OCI-LY1 (cell line): ENCODE data around the gene FAM72D.
"Not testable (repeated sequence)": the region's sequence is repeated elsewhere in the genome, so short reads cannot be mapped to it uniquely, and the experiment has no call there.

ENCODE experiments used
- H2AFZ ChIP-seq: fragments of 200-600 bp; sonication (generic), shearing (Covaris generic); 2 replicates; pipeline ENCODE4 v1.6.0; 2014; ENCODE audit warnings: antibody characterized with exemption, mild to moderate bottlenecking, low read length
- H3F3A ChIP-seq: fragments of 200-600 bp; sonication (generic), shearing (Covaris generic); 2 replicates; pipeline ENCODE4 v1.6.0; 2014; ENCODE audit warnings: mild to moderate bottlenecking, antibody characterized with exemption, low read length, moderate library complexity; ENCODE audit not compliant: insufficient read depth
- H3K27ac ChIP-seq: fragments of 200-600 bp; sonication (generic); 2 replicates; pipeline ENCODE4 v1.5.1; 2014; ENCODE audit warnings: low read length, mixed run types, mild to moderate bottlenecking, low read depth; ENCODE audit not compliant: poor library complexity, severe bottlenecking
- H3K27me3 ChIP-seq: fragments of 200-600 bp; sonication (generic); 2 replicates; pipeline ENCODE4 v1.6.0; 2014; ENCODE audit warnings: antibody characterized with exemption, mild to moderate bottlenecking, low read length, moderate library complexity; ENCODE audit not compliant: insufficient read depth
- H3K36me3 ChIP-seq: fragments of 200-600 bp; sonication (generic); 2 replicates; pipeline ENCODE4 v1.6.1; 2014; ENCODE audit warnings: mild to moderate bottlenecking, antibody characterized with exemption, low read length, moderate library complexity, mixed read lengths; ENCODE audit not compliant: insufficient read depth
- H3K4me1 ChIP-seq: fragments of 200-600 bp; sonication (generic); 2 replicates; pipeline ENCODE4 v1.5.1; 2014; ENCODE audit warnings: mild to moderate bottlenecking, low read length, moderate library complexity; ENCODE audit not compliant: insufficient read depth, severe bottlenecking
- H3K4me2 ChIP-seq: fragments of 200-600 bp; sonication (generic), shearing (Covaris generic); 2 replicates; pipeline ENCODE4 v1.6.1; 2014; ENCODE audit warnings: low read length
- H3K4me3 ChIP-seq: fragments of 200-600 bp; sonication (generic); 2 replicates; pipeline ENCODE4 v1.5.1; 2014; ENCODE audit warnings: low read length, low read depth, mild to moderate bottlenecking, mixed read lengths; ENCODE audit not compliant: poor library complexity, severe bottlenecking
- H3K79me2 ChIP-seq: fragments of 200-600 bp; shearing (Covaris generic); 2 replicates; pipeline ENCODE4 v1.6.1; 2016; ENCODE audit warnings: mixed run types, low read length, mixed read lengths; ENCODE audit not compliant: insufficient read depth
- H3K9ac ChIP-seq: fragments of 200-600 bp; sonication (generic), shearing (Covaris generic); 2 replicates; pipeline ENCODE4 v1.6.1; 2014; ENCODE audit warnings: mild to moderate bottlenecking, low read length, mixed read lengths
- H3K9me2 ChIP-seq: fragments of 200-600 bp; sonication (generic), shearing (Covaris generic); 2 replicates; pipeline ENCODE4 v1.6.1; 2014; ENCODE audit warnings: low read depth, mild to moderate bottlenecking, low read length, mixed read lengths
- H3K9me3 ChIP-seq: fragments of 200-600 bp; shearing (Covaris generic); 2 replicates; pipeline ENCODE4 v1.6.1; 2014; ENCODE audit warnings: low read length, mixed read lengths
- H4K20me1 ChIP-seq: fragments of 200-600 bp; sonication (generic), shearing (Covaris generic); 2 replicates; pipeline ENCODE4 v1.6.0; 2016; ENCODE audit warnings: mild to moderate bottlenecking, low read length; ENCODE audit not compliant: insufficient read depth

The FAM72D gene

DNA sequence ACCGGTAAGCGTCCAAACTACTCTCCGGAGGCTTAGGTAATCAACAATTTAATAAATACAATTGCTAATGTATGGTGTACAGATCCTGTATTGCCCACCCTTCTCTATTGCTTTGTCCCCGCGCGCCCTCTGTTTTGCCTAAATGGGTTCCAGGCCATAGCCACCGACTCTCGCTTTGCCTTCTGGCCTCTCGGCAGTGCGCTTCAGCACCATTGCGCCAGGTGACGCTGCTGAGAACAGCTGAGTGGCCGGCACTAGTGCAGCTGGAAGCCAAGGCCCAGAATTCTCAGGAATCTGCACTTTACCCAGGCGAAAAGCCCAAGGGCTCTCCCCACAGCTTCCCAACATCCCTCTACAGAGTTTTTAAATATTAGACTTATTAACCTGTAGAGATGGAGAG lies 61.9 kb downstream of the FAM72D start:
- not testable (repeated sequence) for H3K4me1 ChIP-seq, H2AFZ ChIP-seq

DNA sequence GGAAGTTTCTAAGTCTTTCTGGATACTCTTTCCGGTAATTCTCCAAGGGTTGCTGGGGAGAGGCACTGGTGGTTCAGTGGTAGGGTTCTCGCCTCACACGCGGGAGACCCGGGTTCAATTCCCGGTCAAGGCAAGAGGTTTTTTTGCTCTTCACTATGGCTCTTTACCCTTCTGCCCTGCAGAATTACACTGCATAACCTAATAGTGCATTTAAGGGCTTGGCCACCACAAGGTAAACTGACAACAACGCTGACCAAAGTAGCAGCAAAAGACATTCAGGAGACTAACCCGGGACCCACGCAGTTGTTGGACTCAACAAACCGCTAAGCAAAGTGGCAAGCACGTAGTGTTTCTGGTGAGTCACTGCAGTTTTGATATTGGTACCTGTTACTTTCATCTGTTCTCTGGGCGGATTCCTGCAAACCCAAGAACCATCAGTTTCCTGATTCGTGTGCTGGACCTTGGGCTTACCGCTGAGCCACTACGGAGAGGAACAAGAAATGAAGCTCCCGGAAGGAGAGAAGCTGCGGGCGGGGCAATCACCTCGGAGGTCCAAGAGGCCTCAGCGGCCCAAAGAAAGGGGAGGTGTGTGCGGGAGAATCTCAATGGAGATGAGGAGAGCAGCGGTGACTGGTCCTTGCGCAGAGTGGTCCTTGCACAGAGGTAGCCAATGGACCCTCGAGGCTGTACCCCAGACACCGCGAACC lies 65.4 kb downstream of the FAM72D start:
- H2AFZ ChIP-seq, H3K36me3 ChIP-seq, H4K20me1 ChIP-seq, H3F3A ChIP-seq, H3K4me3 ChIP-seq, H3K79me2 ChIP-seq, H3K27ac ChIP-seq, H3K27me3 ChIP-seq, H3K4me2 ChIP-seq, H3K9ac ChIP-seq, H3K4me1 ChIP-seq, H3K9me2 ChIP-seq, H3K9me3 ChIP-seq: not testable (repeated sequence)

More for the DNA sequence above, 61.9 kb downstream of the FAM72D start:
- not testable (repeated sequence) for H3K36me3 ChIP-seq, H3K79me2 ChIP-seq, H3K9me2 ChIP-seq, H3K4me2 ChIP-seq, H3F3A ChIP-seq, H4K20me1 ChIP-seq, H3K9me3 ChIP-seq, H3K4me3 ChIP-seq, H3K27ac ChIP-seq, H3K9ac ChIP-seq, H3K27me3 ChIP-seq
